GM12801 (cell line): ENCODE data around the gene CHID1.

ENCODE experiments used
- CTCF ChIP-seq: IDR thresholded peaks from one replicate; pipeline ENCODE4 v1.5.1; 2011; ENCODE audit warnings: control low read depth; ENCODE audit not compliant: insufficient read length; ENCODE audit errors: extremely low read depth

CHID1 gene

GRCh38 chr11:843086-843734 lies 67.4 kb downstream of the CHID1 start:
- no peak for TF ChIP-seq CTCF

GRCh38 chr11:842370-843002 lies 68.1 kb downstream of the CHID1 start, which contains the start of the genes POLR2L and TSPAN4:
TSS of gene POLR2L (minus strand) at chr11:842529. CDS start at chr11:842508, 21 bp downstream.
TSS of gene TSPAN4 (plus strand) at chr11:842852. CDS start at chr11:850305, 7,453 bp downstream.
- no peak for TF ChIP-seq CTCF

- TF ChIP-seq CTCF = no peak
Observed at GRCh38 chr11:841981-842369, 68.6 kb downstream of the CHID1 start.

GRCh38 chr11:839875-840617 lies 70.6 kb downstream of the CHID1 start:
- no peak for TF ChIP-seq CTCF

GRCh38 chr11:839280-839623 lies 71.4 kb downstream of the CHID1 start:
- no peak for TF ChIP-seq CTCF

GRCh38 chr11:838441-839279 lies 72.0 kb downstream of the CHID1 start:
- TF ChIP-seq CTCF = no peak

GRCh38 chr11:837990-838307 lies 72.7 kb downstream of the CHID1 start:
- no peak for TF ChIP-seq CTCF
